ENCODE data around the gene GAL. TPM values are rescaled to one million over a fixed set of nuclear protein-coding genes. Genes with fewer than 3 reads are reported as not detected.
"Not testable (repeated sequence)": the region's sequence is repeated elsewhere in the genome, so short reads cannot be mapped to it uniquely, and the experiment has no call there.

GAL gene
- total and polyA plus RNA-seq, 2 experiments from 2014 or later: 80.9 to 691 TPM

GRCh38 chr11:68634606-68635005 lies 49.7 kb upstream of the GAL start:
- H3K4me1 ChIP-seq (ENCODE audit: insufficient read depth): peaks cover 43% of the 10 kb centered on the region
- H3K4me1 Mint-ChIP-seq: peaks cover 48% of the 10 kb centered on the region
- H3K4me2 ChIP-seq: peak overlapping the region; percentile 41; the same call in 1 of the 2 replicates
- not testable (repeated sequence) for H3K36me3 Mint-ChIP-seq (ENCODE audit: low read depth); H3K4me3 Mint-ChIP-seq; DNase-seq (ENCODE audit: low spot score); ATAC-seq; H3K36me3 ChIP-seq (ENCODE audit: insufficient read depth); H3K4me3 ChIP-seq; H4K20me1 ChIP-seq (replicated peaks; ENCODE audit: insufficient read depth); H3K27me3 ChIP-seq (ENCODE audit: insufficient read depth); H3K27ac Mint-ChIP-seq; H2AFZ ChIP-seq; H3K79me2 ChIP-seq (replicated peaks; ENCODE audit: insufficient read depth); H3F3A ChIP-seq (replicated peaks; ENCODE audit: low read depth); H3K9me3 Mint-ChIP-seq; H3K9me2 ChIP-seq (ENCODE audit: insufficient read depth)
- H3K27ac ChIP-seq (ENCODE audit: low read depth): 0 out of 2 replicates have a peak overlapping the region, but pooled peaks have one; percentile 72
- H3K27me3 Mint-ChIP-seq (ENCODE audit: insufficient read depth, low read depth, poor library complexity): peaks cover 20% of the 10 kb centered on the region

DNA sequence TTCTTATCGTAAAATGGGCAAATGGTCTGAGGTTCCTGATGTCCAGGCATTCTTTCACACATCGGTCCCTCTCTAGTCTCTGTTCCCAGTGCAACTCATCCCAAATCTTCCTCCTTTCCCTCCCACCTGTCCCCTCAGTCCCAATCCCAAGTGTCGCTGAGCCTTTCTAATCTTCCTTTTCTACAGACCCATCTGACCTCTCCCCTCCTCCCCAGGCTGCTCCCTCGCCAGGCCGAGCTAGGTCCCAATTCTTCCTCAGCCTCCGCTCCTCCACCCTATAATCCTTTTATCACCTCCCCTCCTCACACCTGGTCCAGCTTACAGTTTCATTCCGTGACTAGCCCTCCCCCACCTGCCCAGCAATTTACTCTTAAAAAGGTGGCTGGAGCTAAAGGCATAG lies 49.2 kb upstream of the GAL start:
- H3K4me3 Mint-ChIP-seq: not testable (repeated sequence)

DNA sequence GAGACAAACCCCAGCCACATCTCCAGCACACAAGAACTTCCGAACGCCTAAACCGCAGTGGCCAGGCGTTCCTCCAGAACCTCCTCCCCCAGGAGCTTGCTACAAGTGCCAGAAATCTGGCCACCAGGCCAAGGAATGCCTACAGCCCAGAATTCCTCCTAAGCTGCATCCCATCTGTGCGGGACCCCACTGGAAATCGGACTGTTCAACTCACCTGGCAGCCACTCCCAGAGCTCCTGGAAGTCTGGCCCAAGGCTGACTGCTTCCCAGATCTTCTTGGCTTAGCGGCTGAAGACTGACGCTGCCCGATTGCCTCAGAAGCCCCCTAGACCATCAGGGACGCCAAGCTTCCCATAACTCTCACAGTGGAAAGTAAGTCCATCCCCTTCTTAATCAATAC lies 48.5 kb upstream of the GAL start:
- Histone ChIP-seq H3K4me2 (peak overlapping the region; percentile 41; the same call in 1 of the 2 replicates), H3K4me1 (ENCODE audit: insufficient read depth) (peaks cover 49% of the 10 kb centered on the region)
- not testable (repeated sequence) for DNase-seq (ENCODE audit: low spot score); H3K27ac ChIP-seq (ENCODE audit: low read depth); H3K27ac Mint-ChIP-seq; H3K9me3 Mint-ChIP-seq; H2AFZ ChIP-seq; H3K36me3 ChIP-seq (ENCODE audit: insufficient read depth); H3K4me3 ChIP-seq; H4K20me1 ChIP-seq (replicated peaks; ENCODE audit: insufficient read depth); H3K36me3 Mint-ChIP-seq (ENCODE audit: low read depth); H3K4me3 Mint-ChIP-seq; H3K9me2 ChIP-seq (ENCODE audit: insufficient read depth); H3K27me3 ChIP-seq (ENCODE audit: insufficient read depth); H3K79me2 ChIP-seq (replicated peaks; ENCODE audit: insufficient read depth); H3F3A ChIP-seq (replicated peaks; ENCODE audit: low read depth); ATAC-seq
- peaks cover 24% of the 10 kb centered on the region for H3K27me3 Mint-ChIP-seq (ENCODE audit: insufficient read depth, low read depth, poor library complexity)
- H3K4me1 Mint-ChIP-seq: peaks cover 48% of the 10 kb centered on the region

More for the DNA sequence above, 49.2 kb upstream of the GAL start:
- not testable (repeated sequence) for H3K9me3 Mint-ChIP-seq; H3K27me3 ChIP-seq (ENCODE audit: insufficient read depth); DNase-seq (ENCODE audit: low spot score); H3K36me3 Mint-ChIP-seq (ENCODE audit: low read depth); H3K79me2 ChIP-seq (replicated peaks; ENCODE audit: insufficient read depth); H3K9me2 ChIP-seq (ENCODE audit: insufficient read depth); ATAC-seq; H3F3A ChIP-seq (replicated peaks; ENCODE audit: low read depth); H3K36me3 ChIP-seq (ENCODE audit: insufficient read depth); H2AFZ ChIP-seq; H4K20me1 ChIP-seq (replicated peaks; ENCODE audit: insufficient read depth); H3K4me3 ChIP-seq; H3K27ac Mint-ChIP-seq
- Histone ChIP-seq H3K4me1 (ENCODE audit: insufficient read depth) (peaks cover 49% of the 10 kb centered on the region), H3K4me2 (peak overlapping the region; percentile 41; the same call in 1 of the 2 replicates), H3K27ac (ENCODE audit: low read depth) (0 out of 2 replicates have a peak overlapping the region, but pooled peaks have one; percentile 72)
- H3K4me1 Mint-ChIP-seq: peaks cover 48% of the 10 kb centered on the region
- peaks cover 23% of the 10 kb centered on the region for H3K27me3 Mint-ChIP-seq (ENCODE audit: insufficient read depth, low read depth, poor library complexity)

GRCh38 chr11:68639322-68639721 lies 45.0 kb upstream of the GAL start:
- not testable (repeated sequence) for H3K9me3 Mint-ChIP-seq
- peak overlapping the region; percentile 92; the same call in 1 of the 2 replicates for H3K27ac Mint-ChIP-seq

More at GRCh38 chr11:68639322-68639721, 45.0 kb upstream of the GAL start:
- H3K36me3 ChIP-seq (ENCODE audit: insufficient read depth); H2AFZ ChIP-seq; DNase-seq (ENCODE audit: low spot score); H3K79me2 ChIP-seq (replicated peaks; ENCODE audit: insufficient read depth); H3K4me3 ChIP-seq; H4K20me1 ChIP-seq (replicated peaks; ENCODE audit: insufficient read depth); H3K36me3 Mint-ChIP-seq (ENCODE audit: low read depth); H3F3A ChIP-seq (replicated peaks; ENCODE audit: low read depth); H3K4me2 ChIP-seq; ATAC-seq; H3K27me3 ChIP-seq (ENCODE audit: insufficient read depth); H3K9me2 ChIP-seq (ENCODE audit: insufficient read depth): not testable (repeated sequence)
- H3K4me1 ChIP-seq (ENCODE audit: insufficient read depth): peaks cover 39% of the 10 kb centered on the region
- Mint-ChIP-seq H3K27me3 (ENCODE audit: insufficient read depth, low read depth, poor library complexity) (peaks cover 26% of the 10 kb centered on the region), H3K4me1 (peaks cover 49% of the 10 kb centered on the region), H3K4me3 (peak overlapping the region; percentile 31; the same call in 1 of the 3 replicates)
- peak overlapping the region; percentile 94 for H3K27ac ChIP-seq (ENCODE audit: low read depth)

All from GM23338 (cell line).